NT2/D1 (cell line): ENCODE results near the gene NLGN1.

Experiments used
- SUZ12 ChIP-seq: IDR thresholded peaks from 2 replicates; pipeline ENCODE4 v1.6.1; 2011; ENCODE audit not compliant: insufficient read length, insufficient read depth; ENCODE audit errors: extremely low read depth
- YY1 ChIP-seq: IDR thresholded peaks from 2 replicates; pipeline ENCODE4 v1.6.1; 2011; ENCODE audit not compliant: insufficient read length, insufficient read depth
- ZNF274 ChIP-seq: IDR thresholded peaks from 2 replicates; pipeline ENCODE4 v1.6.1; 2011; ENCODE audit warnings: mild to moderate bottlenecking, low read depth, low read length

GRCh38 chr3:173635826-173636225 lies 238.3 kb downstream of the NLGN1 start:
- TF ChIP-seq YY1 (no peak), ZNF274 (no peak), SUZ12 (no peak)
